Caco-2 (cell line): Measurements from ENCODE around the gene AFMID. TPM values are rescaled to one million over a fixed set of nuclear protein-coding genes. Genes with fewer than 3 reads are reported as not detected.
A peak's percentile ranks its signal among the peaks of the same experiment; 100 is the strongest.

Source experiments
- BruUV-seq: library from RNA; stranded (reverse); fragments of 400-500 nt; replicated peaks from 2 replicates; lab custom pipeline; 2021; lab: Mats Ljungman, UMichigan
- CTCF ChIA-PET: fragments of 300-600 bp; sonication (Branson Sonifier 250); formaldehyde crosslinking; loops from one replicate; lab custom pipeline; 2022; ENCODE audit warnings: antibody characterized with exemption; lab: Charles Lee
- POLR2A ChIA-PET: fragments of 300-600 bp; sonication (Branson Sonifier 250); formaldehyde crosslinking; loops from one replicate; lab custom pipeline; 2022; ENCODE audit warnings: antibody characterized with exemption; lab: Charles Lee
- DNase-seq, 2 experiments: peaks; one replicate each; pipeline versions ENCODE4 v3.0.0 to v3.0.0-alpha.2; 2020 to 2022
- H3K27me3 ChIP-seq: replicated peaks from 2 replicates; pipeline ENCODE4 v1.6.0; 2011; ENCODE audit warnings: low read length; ENCODE audit not compliant: control insufficient read depth, insufficient read depth
- H3K36me3 ChIP-seq: 2 replicates; pipeline ENCODE4 v1.5.1; 2011; ENCODE audit warnings: low read length; ENCODE audit not compliant: control insufficient read depth, insufficient read depth
- H3K4me1 ChIP-seq: fragments of 250-450 bp; sonication (Bioruptor Pico); 2 replicates; pipeline ENCODE4 v1.5.1; 2020; ENCODE audit warnings: mild to moderate bottlenecking
- H3K4me3 ChIP-seq: 2 replicates; pipeline ENCODE4 v1.5.1; 2011; ENCODE audit warnings: low read depth, mild to moderate bottlenecking, control low read depth, low read length
- H3K9me3 ChIP-seq: fragments of 250-450 bp; sonication (Bioruptor Pico); 2 replicates; pipeline ENCODE4 v1.5.1; 2020; ENCODE audit warnings: mild to moderate bottlenecking, moderate library complexity
- H3K27ac Mint-ChIP-seq: one replicate; pipeline ENCODE4 v1.8.0; 2022; ENCODE audit warnings: mixed read lengths; ENCODE audit not compliant: unreplicated experiment
- H3K27me3 Mint-ChIP-seq: one replicate; pipeline ENCODE4 v1.8.0; 2022; ENCODE audit warnings: mixed read lengths; ENCODE audit not compliant: insufficient read depth, unreplicated experiment
- H3K36me3 Mint-ChIP-seq: one replicate; pipeline ENCODE4 v1.8.0; 2022; ENCODE audit warnings: mild to moderate bottlenecking, mixed read lengths; ENCODE audit not compliant: insufficient read depth, unreplicated experiment
- H3K4me1 Mint-ChIP-seq: one replicate; pipeline ENCODE4 v1.8.0; 2022; ENCODE audit warnings: low read depth, mixed read lengths; ENCODE audit not compliant: unreplicated experiment
- H3K4me3 Mint-ChIP-seq: one replicate; pipeline ENCODE4 v1.8.0; 2022; ENCODE audit warnings: mild to moderate bottlenecking, moderate library complexity, mixed read lengths; ENCODE audit not compliant: unreplicated experiment
- H3K9me3 Mint-ChIP-seq: one replicate; pipeline ENCODE4 v1.8.0; 2022; ENCODE audit warnings: mixed read lengths; ENCODE audit not compliant: unreplicated experiment
- intact Hi-C: fragments of 100-400 bp; cut with micrococcal nuclease; formaldehyde crosslinking; loops from one replicate; pipeline ENCODE4 v1.10.0; 2022; ENCODE audit not compliant: unreplicated experiment
- total RNA-seq: library from RNA; stranded (reverse); gene quantifications from 2 replicates; pipeline ENCODE4 v1.2.3, GENCODE V29; 2022
- TF ChIP-seq, protein P1 (sequence below), 2 experiments: fragments of 200-600 bp in 1 of 2; IDR thresholded peaks; 1 replicate in 1 of 2; 2 replicates in 1 of 2; pipeline versions ENCODE4 v1.5.1 to v1.8.0; 2011 to 2022; ENCODE audit warnings: antibody characterized with exemption in 1 of 2, control low read depth in 1 of 2, inconsistent platforms in 1 of 2, low read depth in 1 of 2, low read length in 1 of 2, mild to moderate bottlenecking in 1 of 2, moderate library complexity in 1 of 2; ENCODE audit not compliant: insufficient read depth in 1 of 2, severe bottlenecking in 1 of 2, unreplicated experiment in 1 of 2

Gene AFMID
- total RNA-seq, 1 experiment from 2014 or later, result 83.0 TPM

DNA sequence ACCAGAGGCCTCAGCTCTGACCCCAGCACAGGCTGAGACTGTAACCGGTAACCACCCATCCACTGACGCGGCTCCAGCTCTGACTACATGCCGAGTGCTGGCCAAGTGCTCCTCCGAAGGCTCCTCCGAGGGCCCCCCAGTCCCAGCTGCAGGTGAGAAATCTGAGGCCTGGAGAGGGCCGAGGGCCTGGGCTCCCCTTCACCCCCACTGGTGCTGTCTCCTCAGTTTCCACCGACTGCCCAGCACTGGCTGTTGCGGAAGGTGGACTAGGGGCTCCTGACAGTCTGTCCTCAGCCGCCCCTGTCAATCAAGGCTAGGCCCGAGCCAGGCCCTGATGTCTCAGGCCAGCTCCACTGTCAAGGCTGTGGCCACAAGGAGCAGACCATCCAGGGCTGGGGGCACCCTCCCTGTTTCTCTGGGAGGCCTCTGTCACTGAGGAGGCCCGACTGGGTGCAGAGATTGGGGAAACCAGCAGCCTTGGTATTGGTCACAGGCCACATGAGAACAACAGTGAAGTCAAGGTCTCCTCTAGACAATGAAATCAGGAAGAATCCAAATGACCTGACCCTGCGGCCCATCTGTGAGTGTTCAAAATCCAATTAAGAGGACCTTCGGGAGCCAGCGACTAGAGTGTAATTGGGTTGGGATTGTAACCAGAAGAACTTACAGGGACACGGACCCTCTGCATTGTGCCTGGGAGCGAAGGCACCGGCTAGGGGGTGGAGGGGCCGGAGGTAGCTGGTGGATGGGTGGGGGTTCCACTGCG is 49.4 kb downstream of the AFMID start:
- H3K9me3 Mint-ChIP-seq, result no peaks in the 10 kb centered on the region
- no peak for DNase-seq
- H3K4me3 Mint-ChIP-seq, result no peak overlapping the region
- ChIA-PET POLR2A (no interaction called here), CTCF (interaction anchor here (0.6 kb wide), 1 partner anchor 1150 kb away, joined by 4 read pairs; no protein-coding TSS in a partner anchor)
- H3K36me3 Mint-ChIP-seq, result peaks cover 5% of the 10 kb centered on the region
- TF ChIP-seq, protein P1, sequence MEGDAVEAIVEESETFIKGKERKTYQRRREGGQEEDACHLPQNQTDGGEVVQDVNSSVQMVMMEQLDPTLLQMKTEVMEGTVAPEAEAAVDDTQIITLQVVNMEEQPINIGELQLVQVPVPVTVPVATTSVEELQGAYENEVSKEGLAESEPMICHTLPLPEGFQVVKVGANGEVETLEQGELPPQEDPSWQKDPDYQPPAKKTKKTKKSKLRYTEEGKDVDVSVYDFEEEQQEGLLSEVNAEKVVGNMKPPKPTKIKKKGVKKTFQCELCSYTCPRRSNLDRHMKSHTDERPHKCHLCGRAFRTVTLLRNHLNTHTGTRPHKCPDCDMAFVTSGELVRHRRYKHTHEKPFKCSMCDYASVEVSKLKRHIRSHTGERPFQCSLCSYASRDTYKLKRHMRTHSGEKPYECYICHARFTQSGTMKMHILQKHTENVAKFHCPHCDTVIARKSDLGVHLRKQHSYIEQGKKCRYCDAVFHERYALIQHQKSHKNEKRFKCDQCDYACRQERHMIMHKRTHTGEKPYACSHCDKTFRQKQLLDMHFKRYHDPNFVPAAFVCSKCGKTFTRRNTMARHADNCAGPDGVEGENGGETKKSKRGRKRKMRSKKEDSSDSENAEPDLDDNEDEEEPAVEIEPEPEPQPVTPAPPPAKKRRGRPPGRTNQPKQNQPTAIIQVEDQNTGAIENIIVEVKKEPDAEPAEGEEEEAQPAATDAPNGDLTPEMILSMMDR (IDR thresholded peaks at IDR 0.05; ENCODE audit: insufficient read depth in 1 of 2, low read depth in 1 of 2, low read length in 1 of 2, severe bottlenecking in 1 of 2, unreplicated experiment in 1 of 2), result no peak
- H3K4me3 ChIP-seq, result no peak overlapping the region
- H3K4me1 Mint-ChIP-seq, result peaks cover 2% of the 10 kb centered on the region
- H3K27me3 ChIP-seq, result no peaks in the 10 kb centered on the region
- no peaks in the 10 kb centered on the region for H3K4me1 ChIP-seq
- no peak overlapping the region for H3K27ac Mint-ChIP-seq
- H3K27me3 Mint-ChIP-seq, result no peaks in the 10 kb centered on the region
- BruUV-seq, result no TSS peak
- H3K36me3 ChIP-seq, result no peaks in the 10 kb centered on the region
- intact Hi-C loops, result no loop called here
- H3K9me3 ChIP-seq, result no peaks in the 10 kb centered on the region

DNA sequence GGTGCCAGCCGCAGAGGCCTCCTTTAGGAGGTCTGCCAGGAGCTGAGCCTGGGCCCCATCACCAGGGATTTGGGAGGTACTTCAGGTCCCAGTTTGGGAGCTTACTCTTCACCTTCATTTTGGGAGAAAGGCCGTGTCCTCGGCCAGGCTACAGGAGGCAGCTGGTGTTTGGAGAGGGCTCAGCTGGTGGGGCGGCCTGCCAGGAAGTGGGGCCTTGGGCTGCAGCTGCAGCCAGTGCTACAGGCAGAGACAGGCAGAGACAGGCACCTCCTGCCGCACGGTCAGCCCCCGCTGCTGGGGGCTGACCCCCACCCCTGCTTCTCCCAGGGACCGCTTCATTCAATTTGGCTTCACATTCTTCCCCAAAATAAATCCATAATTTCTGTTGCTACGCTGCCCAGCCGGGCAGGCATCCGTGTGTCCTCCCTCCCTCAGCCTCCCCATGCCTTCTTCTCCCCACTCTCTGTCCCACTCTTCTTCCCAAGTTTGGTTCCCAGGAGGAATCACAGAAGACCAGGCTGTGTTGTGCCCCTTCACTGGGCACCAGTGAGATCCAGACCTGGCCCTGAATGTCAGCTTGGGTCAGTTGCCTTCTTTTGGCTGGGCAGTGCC is 50.3 kb downstream of the AFMID start:
- H3K9me3 Mint-ChIP-seq, result no peaks in the 10 kb centered on the region
- H3K27ac Mint-ChIP-seq, result no peak overlapping the region
- no TSS peak for BruUV-seq
- H3K36me3 Mint-ChIP-seq, result peaks cover 7% of the 10 kb centered on the region
- no peaks in the 10 kb centered on the region for H3K27me3 Mint-ChIP-seq
- H3K4me3 Mint-ChIP-seq, result no peak overlapping the region
- intact Hi-C loops, result no loop called here
- H3K4me1 ChIP-seq, result no peaks in the 10 kb centered on the region
- CTCF ChIA-PET, result interaction anchor here (0.6 kb wide), 1 partner anchor 1150 kb away, joined by 4 read pairs; no protein-coding TSS in a partner anchor
- H3K4me1 Mint-ChIP-seq, result peaks cover 6% of the 10 kb centered on the region
- TF ChIP-seq, protein P1 (IDR thresholded peaks at IDR 0.05; ENCODE audit: insufficient read depth in 1 of 2, low read depth in 1 of 2, low read length in 1 of 2, severe bottlenecking in 1 of 2, unreplicated experiment in 1 of 2), result no peak
- DNase-seq, result no peak
- H3K4me3 ChIP-seq, result no peak overlapping the region
- H3K36me3 ChIP-seq, result no peaks in the 10 kb centered on the region
- no peaks in the 10 kb centered on the region for H3K9me3 ChIP-seq
- no peaks in the 10 kb centered on the region for H3K27me3 ChIP-seq
- POLR2A ChIA-PET, result no interaction called here

DNA sequence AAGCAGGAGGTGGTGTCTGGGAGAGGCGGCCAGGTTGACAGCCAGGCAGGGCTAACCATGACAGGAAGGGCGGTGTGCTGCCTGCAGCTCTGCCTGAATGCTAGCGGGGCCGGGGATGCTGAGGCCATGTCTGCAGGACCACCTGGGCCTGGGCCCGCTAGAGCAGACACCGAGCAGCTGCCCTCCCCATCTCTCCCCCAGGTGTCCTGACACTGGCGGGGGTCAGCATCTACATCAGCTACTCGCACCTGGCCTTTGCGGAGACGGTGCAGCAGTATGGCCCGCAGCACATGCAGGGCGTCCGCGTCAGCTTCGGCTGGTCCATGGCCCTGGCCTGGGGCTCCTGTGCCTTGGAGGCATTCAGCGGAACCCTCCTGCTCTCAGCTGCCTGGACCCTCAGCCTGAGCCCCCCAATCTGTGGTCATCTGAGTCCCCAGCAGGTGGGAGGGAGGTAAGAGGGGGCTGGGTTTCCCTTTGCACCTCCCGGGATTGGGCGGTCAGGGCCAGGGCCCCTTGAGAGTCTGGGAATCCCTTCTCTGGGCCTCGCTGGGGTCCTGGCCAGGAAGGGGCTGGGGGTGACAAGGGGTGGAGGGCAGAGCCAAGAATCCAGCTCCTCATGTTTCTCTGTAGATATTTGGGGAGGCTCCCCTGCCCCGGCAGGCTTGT is 51.8 kb downstream of the AFMID start:
- Histone ChIP-seq H3K9me3 (no peaks in the 10 kb centered on the region), H3K27me3 (no peaks in the 10 kb centered on the region), H3K4me1 (no peaks in the 10 kb centered on the region), H3K36me3 (no peaks in the 10 kb centered on the region), H3K4me3 (no peak overlapping the region)
- Mint-ChIP-seq H3K4me3 (no peak overlapping the region), H3K9me3 (no peaks in the 10 kb centered on the region), H3K27me3 (no peaks in the 10 kb centered on the region), H3K27ac (no peak overlapping the region), H3K36me3 (peaks cover 7% of the 10 kb centered on the region), H3K4me1 (peaks cover 6% of the 10 kb centered on the region)
- peak in 1 of 2 experiments; percentile 46 for DNase-seq
- BruUV-seq, result no TSS peak
- ChIA-PET CTCF (no interaction called here), POLR2A (no interaction called here)
- intact Hi-C loops, result no loop called here
- TF ChIP-seq, protein P1 (IDR thresholded peaks at IDR 0.05; ENCODE audit: insufficient read depth in 1 of 2, low read depth in 1 of 2, low read length in 1 of 2, severe bottlenecking in 1 of 2, unreplicated experiment in 1 of 2), result no peak
